Measurements from ENCODE around the gene CDH4.

CDH4 gene

GRCh38 chr20:61736001-61736635 is 484.1 kb downstream of the CDH4 start:
- no peak for DNase-seq (ENCODE audit: low read depth)

GRCh38 chr20:61736751-61737310 is 484.8 kb downstream of the CDH4 start:
- DNase-seq (ENCODE audit: low read depth) = no peak

GRCh38 chr20:61737346-61737745 is 485.3 kb downstream of the CDH4 start:
- no peak for DNase-seq (ENCODE audit: low read depth)

- DNase-seq (ENCODE audit: low read depth) = no peak
Observed at GRCh38 chr20:61737812-61738443, 485.9 kb downstream of the CDH4 start.

- no peak for DNase-seq (ENCODE audit: low read depth)
Observed at GRCh38 chr20:61738601-61739069, 486.6 kb downstream of the CDH4 start.

- DNase-seq (ENCODE audit: low read depth) = no peak
Observed at GRCh38 chr20:61739086-61739831, 487.2 kb downstream of the CDH4 start.

GRCh38 chr20:61739832-61740118 is 487.7 kb downstream of the CDH4 start:
- no peak for DNase-seq (ENCODE audit: low read depth)

GRCh38 chr20:61742097-61742825 is 490.2 kb downstream of the CDH4 start:
- no peak for DNase-seq (ENCODE audit: low read depth)

- DNase-seq (ENCODE audit: low read depth) = no peak
Observed at GRCh38 chr20:61743606-61744005, 491.5 kb downstream of the CDH4 start.

GRCh38 chr20:61744691-61745396 is 492.8 kb downstream of the CDH4 start:
- DNase-seq (ENCODE audit: low read depth) = peak; percentile 8

GRCh38 chr20:61745397-61746146 is 493.5 kb downstream of the CDH4 start:
- no peak for DNase-seq (ENCODE audit: low read depth)

- no peak for DNase-seq (ENCODE audit: low read depth)
Observed at GRCh38 chr20:61746147-61746646, 494.1 kb downstream of the CDH4 start.

- DNase-seq (ENCODE audit: low read depth) = no peak
Observed at GRCh38 chr20:61746781-61747180, 494.7 kb downstream of the CDH4 start.

- DNase-seq (ENCODE audit: low read depth) = peak; percentile 31
Observed at GRCh38 chr20:61748376-61748775, 496.3 kb downstream of the CDH4 start.

- DNase-seq (ENCODE audit: low read depth) = no peak
Observed at GRCh38 chr20:61749406-61750075, 497.5 kb downstream of the CDH4 start.

- DNase-seq (ENCODE audit: low read depth) = no peak
Observed at GRCh38 chr20:61750093-61750492, 498.0 kb downstream of the CDH4 start.

GRCh38 chr20:61752576-61752975 is 500.5 kb downstream of the CDH4 start:
- DNase-seq (ENCODE audit: low read depth) = no peak

GRCh38 chr20:61753316-61753942 is 501.4 kb downstream of the CDH4 start:
- peak; percentile 60 for DNase-seq (ENCODE audit: low read depth)

Measured in EH (cell line).